Ovary (tissue), 7 donors: ENCODE results near the gene SORL1-AS1.

Experiments used
- DNase-seq, 5 donors: peaks; one replicate each; pipeline ENCODE4 v3.0.0-alpha.2; 2019 to 2020
- H3K27ac ChIP-seq, 2 donors: fragments of 200-600 bp; one replicate each; pipeline versions ENCODE4 v1.5.1 to v1.8.0; 2019 to 2022
- H3K27me3 ChIP-seq: fragments of 200-600 bp; one replicate; pipeline ENCODE4 v1.8.0; 2022
- H3K36me3 ChIP-seq: fragments of 200-600 bp; sonication (generic); one replicate; pipeline ENCODE4 v1.5.1; 2019
- H3K4me1 ChIP-seq: one replicate; pipeline ENCODE4 v1.8.1; 2013; ENCODE audit warnings: mild to moderate bottlenecking, moderate library complexity; ENCODE audit not compliant: insufficient read depth
- H3K4me3 ChIP-seq: fragments of 200-600 bp; sonication (generic); one replicate; pipeline ENCODE4 v1.5.1; 2017
- H3K9me3 ChIP-seq, 2 donors: fragments of 200-600 bp in 1 of 2; sonication (generic) in 1 of 2; one replicate each; pipeline versions ENCODE4 v1.5.1 to v1.8.1; 2013 to 2019; ENCODE audit warnings: mild to moderate bottlenecking in 1 of 2, moderate library complexity in 1 of 2
- CTCF ChIP-seq, 3 donors: fragments of 450-650 bp in 2 of 3; fragments of 200-600 bp in 1 of 3; IDR thresholded peaks; one replicate each; pipeline versions ENCODE4 v1.5.1 to v1.8.0; 2016 to 2022; ENCODE audit warnings: antibody characterized with exemption in 3 of 3, mild to moderate bottlenecking in 1 of 3
- EP300 ChIP-seq: sonication (generic); formaldehyde crosslinking; IDR thresholded peaks from one replicate; pipeline ENCODE4 v1.6.1; 2017; ENCODE audit warnings: antibody characterized with exemption
- POLR2A ChIP-seq: fragments of 450-650 bp; IDR thresholded peaks from one replicate; pipeline ENCODE4 v1.6.1; 2017; ENCODE audit warnings: antibody characterized with exemption, mild to moderate bottlenecking, moderate library complexity
- WGBS, 3 donors: extraction: QIAGEN DNeasy Blood & Tissue Kit in 1 of 3; methylation state at CpG; one replicate each; pipeline versions ENCODE4 v1.1.5 to v1.1.7; 2013 to 2017; 5-methylcytosine and 5-hydroxymethylcytosine counted together
- intact Hi-C, 4 donors: fragments of 100-400 bp; cut with DNase I; formaldehyde crosslinking; loops; one replicate each; pipeline versions ENCODE4 v1.11.0 to v1.15.1; 2022 to 2023
- donor health status: DM: no; HTN: no; CAD: no; lungs with moderate emphysema.
- donor health status: DM: no; HTN: no; CAD: no.
- donor health status: Bipolar disorder and iron deficiency.
- donor health status: DM: no; HTN: no; CAD: no.
- donor health status: DM: yes; HTN: yes; CAD: no.

SORL1-AS1 gene

GRCh38 chr11:121453589-121454299 is 977 bp upstream of the SORL1-AS1 start:
- no peaks in the 10 kb centered on the region for H3K9me3 ChIP-seq
- TF ChIP-seq POLR2A (no peak), EP300 (no peak), CTCF (IDR thresholded peaks at IDR 0.05) (no peak)
- H3K27ac ChIP-seq: no peak overlapping the region
- no peak for DNase-seq
- H3K27me3 ChIP-seq: no peaks in the 10 kb centered on the region
- no peaks in the 10 kb centered on the region for H3K36me3 ChIP-seq
- no peak overlapping the region for H3K4me3 ChIP-seq
- intact Hi-C loops: loop anchor here in 2 of 4 donors (5.0 to 10.0 kb wide), 3 partner anchors 81 to 141 kb away; no protein-coding TSS in a partner anchor
- 71 to 80% (median 75%) methylated on average over 6 of the region's 6 CpGs for WGBS, 3 donors
- peaks cover 3% of the 10 kb centered on the region for H3K4me1 ChIP-seq

DNA sequence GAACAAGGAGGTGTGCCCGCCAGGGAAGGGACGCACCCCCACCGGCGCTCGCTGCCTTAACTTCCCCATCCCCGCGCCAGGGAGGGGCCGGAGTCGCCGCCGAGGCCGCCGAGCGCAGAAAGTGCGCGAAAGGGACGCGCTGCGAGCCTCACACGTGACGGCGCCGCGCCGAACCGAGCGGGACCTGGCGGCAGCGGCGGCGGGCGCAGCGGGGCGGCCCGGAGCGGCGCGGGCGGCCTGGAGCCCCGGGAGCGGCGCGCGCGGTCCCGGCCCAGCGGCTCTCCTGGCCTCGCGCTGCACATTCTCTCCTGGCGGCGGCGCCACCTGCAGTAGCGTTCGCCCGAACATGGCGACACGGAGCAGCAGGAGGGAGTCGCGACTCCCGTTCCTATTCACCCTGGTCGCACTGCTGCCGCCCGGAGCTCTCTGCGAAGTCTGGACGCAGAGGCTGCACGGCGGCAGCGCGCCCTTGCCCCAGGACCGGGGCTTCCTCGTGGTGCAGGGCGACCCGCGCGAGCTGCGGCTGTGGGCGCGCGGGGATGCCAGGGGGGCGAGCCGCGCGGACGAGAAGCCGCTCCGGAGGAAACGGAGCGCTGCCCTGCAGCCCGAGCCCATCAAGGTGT is 670 bp downstream of the SORL1-AS1 start, which contains the start of gene SORL1:
SORL1 (plus strand) TSS at position 329 of the 623 bp plus-strand sequence; CDS start at position 347, 18 bp downstream.
- Histone ChIP-seq H3K27ac (no peak within 1 kb of the TSS), H3K4me1 (peaks cover 3% of the 10 kb centered on the region), H3K36me3 (no peaks in the 10 kb centered on the region), H3K9me3 (no peaks in the 10 kb centered on the region), H3K4me3 (peak within 1 kb of the TSS; percentile 80), H3K27me3 (no peaks in the 10 kb centered on the region)
- intact Hi-C loops: loop anchor here in 2 of 4 donors (5.0 to 10.0 kb wide), 3 partner anchors 83 to 143 kb away; no protein-coding TSS in a partner anchor
- peak; percentile 70 to 89 (median 78) for DNase-seq
- 0 to 1% (median 1%) methylated on average over 54 to 89 of the region's 89 CpGs for WGBS, 3 donors
- TF ChIP-seq EP300 (no peak), CTCF (IDR thresholded peaks at IDR 0.05) (peak in 2 of 3 donors; percentile 79 to 80)

DNA sequence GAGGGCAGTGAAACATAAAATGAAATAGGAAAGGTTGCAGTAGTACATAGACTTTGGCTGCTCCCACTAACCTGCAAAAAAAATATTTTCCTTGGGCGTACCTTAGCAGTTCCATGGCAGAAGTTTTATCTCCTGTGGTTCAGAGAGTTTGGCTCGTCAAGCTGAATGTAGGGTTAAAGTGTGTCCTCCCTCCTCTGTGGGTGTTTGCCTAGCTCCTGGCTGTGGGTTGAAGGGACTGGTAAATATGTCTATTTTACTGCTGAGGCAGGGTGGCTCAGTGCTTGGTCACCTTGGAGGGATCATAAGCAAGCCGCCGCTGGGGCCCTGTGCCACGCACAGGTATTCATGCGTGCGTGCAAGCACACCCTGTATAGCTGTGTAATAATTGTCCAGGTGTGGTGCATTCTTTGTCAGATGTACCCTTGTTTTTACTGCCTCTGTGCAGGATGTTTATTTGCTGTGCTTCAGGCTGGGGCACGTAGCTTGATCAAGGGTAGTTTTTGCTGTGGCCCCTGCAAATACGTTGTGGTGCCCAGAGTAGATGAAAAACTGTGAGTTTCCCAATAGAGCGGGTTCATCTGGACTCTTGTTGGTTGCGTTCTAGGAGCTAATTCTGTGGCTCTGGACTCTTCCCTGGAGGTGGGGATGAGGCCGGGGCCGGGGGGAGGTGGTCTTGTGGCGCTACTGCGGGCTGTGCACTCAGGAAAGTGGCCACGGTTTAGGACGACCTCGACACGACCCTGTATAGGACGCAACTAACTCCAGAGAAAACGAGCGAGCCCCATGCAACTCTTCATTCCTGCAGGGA is 1.4 kb downstream of the SORL1-AS1 start:
- no peak for DNase-seq
- intact Hi-C loops: loop anchor here in 2 of 4 donors (5.0 to 10.0 kb wide), 3 partner anchors 83 to 143 kb away; no protein-coding TSS in a partner anchor
- no peak for TF ChIP-seq EP300
- no peak for TF ChIP-seq POLR2A
- TF ChIP-seq CTCF (IDR thresholded peaks at IDR 0.05): no peak
- no peaks in the 10 kb centered on the region for H3K36me3 ChIP-seq
- no peaks in the 10 kb centered on the region for H3K27me3 ChIP-seq
- peak overlapping the region; percentile 80 for H3K4me3 ChIP-seq
- WGBS, 3 donors: 29 to 33% (median 30%) methylated on average over 22 of the region's 22 CpGs
- no peak overlapping the region for H3K27ac ChIP-seq
- no peaks in the 10 kb centered on the region for H3K9me3 ChIP-seq
- peaks cover 3% of the 10 kb centered on the region for H3K4me1 ChIP-seq

DNA sequence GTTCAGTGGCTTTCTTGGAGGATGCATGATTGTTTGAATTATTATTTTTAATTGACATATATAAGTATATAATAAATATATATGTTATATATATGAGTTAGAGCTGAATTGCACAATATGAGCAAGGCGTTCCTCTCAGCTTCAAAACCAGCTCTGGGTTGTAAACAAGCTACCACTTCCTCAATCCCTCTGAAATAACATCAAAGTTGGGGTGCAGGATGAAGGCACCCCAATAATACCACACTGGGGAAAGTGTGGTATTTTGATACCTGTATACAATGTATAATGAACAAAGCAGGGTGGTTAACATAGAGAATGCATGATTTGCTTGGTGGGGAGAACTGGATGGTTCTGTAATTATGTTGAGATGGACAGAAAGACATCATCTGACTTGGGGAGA is 2.4 kb downstream of the SORL1-AS1 start:
- 89 to 100% (median 96%) methylated on average over 1 of the region's 1 CpG for WGBS, 3 donors
- no peak overlapping the region for H3K27ac ChIP-seq

More for the DNA sequence above, 2.4 kb downstream of the SORL1-AS1 start:
- no peak for TF ChIP-seq POLR2A
- no peak for TF ChIP-seq CTCF (IDR thresholded peaks at IDR 0.05)
- no peak for TF ChIP-seq EP300
- intact Hi-C loops: loop anchor here in 2 of 4 donors (5.0 to 10.0 kb wide), 3 partner anchors 84 to 144 kb away; no protein-coding TSS in a partner anchor
- DNase-seq: no peak
- H3K4me3 ChIP-seq: no peak overlapping the region
- H3K27me3 ChIP-seq: no peaks in the 10 kb centered on the region
- H3K4me1 ChIP-seq: peaks cover 3% of the 10 kb centered on the region
- H3K9me3 ChIP-seq: no peaks in the 10 kb centered on the region
- H3K36me3 ChIP-seq: no peaks in the 10 kb centered on the region
